ENCODE measurements around the gene CLCN5.

- no peak for TF ChIP-seq CTCF (tag by site-specific recombination; IDR thresholded peaks at IDR 0.05)
- no peak for TF ChIP-seq MEIS1 (CRISPR knock-in tag; IDR thresholded peaks at IDR 0.05; ENCODE audit: borderline replicate concordance)
- no peak for TF ChIP-seq ZNF148 (tag by site-specific recombination; IDR thresholded peaks at IDR 0.05; ENCODE audit: borderline replicate concordance)
- TF ChIP-seq ZSCAN30 (tag by site-specific recombination; IDR thresholded peaks at IDR 0.05), result no peak
- TF ChIP-seq ZNF274 (IDR thresholded peaks at IDR 0.05; ENCODE audit: low read length), result no peak
- TF ChIP-seq ZNF274 (tag by site-specific recombination; IDR thresholded peaks at IDR 0.05; ENCODE audit: borderline replicate concordance), result no peak
- TF ChIP-seq ZNF416 (tag by site-specific recombination; IDR thresholded peaks at IDR 0.05), result no peak
- TF ChIP-seq PRDM1 (tag by site-specific recombination; IDR thresholded peaks at IDR 0.05), result no peak
- no peak for TF ChIP-seq ZNF670 (tag by site-specific recombination; IDR thresholded peaks at IDR 0.05; ENCODE audit: low read depth)
- no peak for TF ChIP-seq HIC1 (tag by site-specific recombination; IDR thresholded peaks at IDR 0.05)
Observed at GRCh38 chrX:49880668-49881067, 41.7 kb upstream of the CLCN5 start.
